Thoracic aorta (tissue), 2 donors: ENCODE measurements around the gene SLC35F1. TPM values are rescaled to one million over a fixed set of nuclear protein-coding genes. Genes with fewer than 3 reads are reported as not detected.

Experiments
- ATAC-seq: fragments of 150-250 bp; one replicate; pipeline ENCODE4 v1.8.0; 2017; ENCODE audit warnings: low read depth; ENCODE audit not compliant: insufficient number of reproducible peaks, low FRiP score
- DNase-seq: peaks from one replicate; pipeline ENCODE4 v3.0.0-alpha.2; 2020; ENCODE audit warnings: low spot score
- H3K27ac ChIP-seq, 2 donors: fragments of 200-600 bp; sonication (generic); 1 replicate in 1 of 2; 2 replicates in 1 of 2; pipeline ENCODE4 v1.5.1; 2016; ENCODE audit warnings: mild to moderate bottlenecking in 2 of 2, moderate library complexity in 2 of 2
- H3K27me3 ChIP-seq: fragments of 200-600 bp; sonication (generic); replicated peaks from 2 replicates; pipeline ENCODE4 v1.6.0; 2016; ENCODE audit warnings: mild to moderate bottlenecking; ENCODE audit not compliant: insufficient read depth
- H3K36me3 ChIP-seq: fragments of 200-600 bp; sonication (generic); one replicate; pipeline ENCODE4 v1.5.1; 2016
- H3K4me1 ChIP-seq, 2 donors: fragments of 200-600 bp; sonication (generic); 1 replicate in 1 of 2; 2 replicates in 1 of 2; pipeline versions ENCODE4 v1.5.1 to v1.6.0; 2016; ENCODE audit warnings: low read depth in 2 of 2, mild to moderate bottlenecking in 1 of 2; ENCODE audit not compliant: control insufficient read depth in 1 of 2
- H3K4me3 ChIP-seq: fragments of 200-600 bp; sonication (generic); 2 replicates; pipeline ENCODE4 v1.5.1; 2016; ENCODE audit warnings: mild to moderate bottlenecking
- H3K9me3 ChIP-seq: fragments of 200-600 bp; sonication (generic); 2 replicates; pipeline ENCODE4 v1.5.1; 2016
- total RNA-seq, 2 donors: library from RNA; depleted of rRNA; stranded (reverse); fragments of >200 nt; gene quantifications; one replicate each; pipeline versions ENCODE4 v1.1.0 to v1.2.3, GENCODE V29; 2016
- TF ChIP-seq, protein P1 (sequence below): fragments of 200-600 bp; sonication (generic); IDR thresholded peaks from one replicate; pipeline ENCODE4 v1.5.1; 2019; ENCODE audit warnings: antibody characterized with exemption

SLC35F1 gene
- total RNA-seq, 2 donors from 2014 or later: 0.81 to 3.0 TPM

DNA sequence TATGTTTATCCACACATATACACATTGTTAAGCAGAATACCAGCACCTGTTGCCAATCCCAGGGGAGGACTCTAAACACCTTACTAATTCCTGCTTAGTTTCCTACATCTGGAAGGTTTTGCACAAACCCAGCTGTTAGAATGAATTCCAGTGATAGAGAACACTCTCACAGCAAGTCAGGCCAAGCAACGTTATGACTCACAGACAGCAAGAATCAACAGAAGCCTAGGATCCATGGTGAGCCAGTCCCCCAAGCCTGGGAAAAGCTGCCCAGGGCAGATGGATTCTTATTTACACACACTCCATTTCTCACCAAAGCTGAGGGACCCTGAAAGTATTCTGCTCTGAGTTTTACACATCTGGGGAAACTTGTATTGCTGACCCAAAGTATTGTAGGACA, 291.7 kb downstream of the SLC35F1 start:
- no peaks in the 10 kb centered on the region for H3K36me3 ChIP-seq
- no peak overlapping the region for H3K27ac ChIP-seq
- TF ChIP-seq, protein P1, sequence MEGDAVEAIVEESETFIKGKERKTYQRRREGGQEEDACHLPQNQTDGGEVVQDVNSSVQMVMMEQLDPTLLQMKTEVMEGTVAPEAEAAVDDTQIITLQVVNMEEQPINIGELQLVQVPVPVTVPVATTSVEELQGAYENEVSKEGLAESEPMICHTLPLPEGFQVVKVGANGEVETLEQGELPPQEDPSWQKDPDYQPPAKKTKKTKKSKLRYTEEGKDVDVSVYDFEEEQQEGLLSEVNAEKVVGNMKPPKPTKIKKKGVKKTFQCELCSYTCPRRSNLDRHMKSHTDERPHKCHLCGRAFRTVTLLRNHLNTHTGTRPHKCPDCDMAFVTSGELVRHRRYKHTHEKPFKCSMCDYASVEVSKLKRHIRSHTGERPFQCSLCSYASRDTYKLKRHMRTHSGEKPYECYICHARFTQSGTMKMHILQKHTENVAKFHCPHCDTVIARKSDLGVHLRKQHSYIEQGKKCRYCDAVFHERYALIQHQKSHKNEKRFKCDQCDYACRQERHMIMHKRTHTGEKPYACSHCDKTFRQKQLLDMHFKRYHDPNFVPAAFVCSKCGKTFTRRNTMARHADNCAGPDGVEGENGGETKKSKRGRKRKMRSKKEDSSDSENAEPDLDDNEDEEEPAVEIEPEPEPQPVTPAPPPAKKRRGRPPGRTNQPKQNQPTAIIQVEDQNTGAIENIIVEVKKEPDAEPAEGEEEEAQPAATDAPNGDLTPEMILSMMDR: no peak
- H3K9me3 ChIP-seq: no peaks in the 10 kb centered on the region
- ATAC-seq: no peak
- H3K4me3 ChIP-seq: no peak overlapping the region
- DNase-seq: no peak
- no peaks in the 10 kb centered on the region for H3K4me1 ChIP-seq
- H3K27me3 ChIP-seq: no peaks in the 10 kb centered on the region

GRCh38 chr6:118200160-118200559, 293.1 kb downstream of the SLC35F1 start:
- no peak for DNase-seq
- Histone ChIP-seq H3K27me3 (no peaks in the 10 kb centered on the region), H3K4me3 (no peak overlapping the region), H3K4me1 (no peaks in the 10 kb centered on the region), H3K36me3 (no peaks in the 10 kb centered on the region), H3K9me3 (no peaks in the 10 kb centered on the region), H3K27ac (no peak overlapping the region)
- no peak for ATAC-seq
- TF ChIP-seq, protein P1: no peak

DNA sequence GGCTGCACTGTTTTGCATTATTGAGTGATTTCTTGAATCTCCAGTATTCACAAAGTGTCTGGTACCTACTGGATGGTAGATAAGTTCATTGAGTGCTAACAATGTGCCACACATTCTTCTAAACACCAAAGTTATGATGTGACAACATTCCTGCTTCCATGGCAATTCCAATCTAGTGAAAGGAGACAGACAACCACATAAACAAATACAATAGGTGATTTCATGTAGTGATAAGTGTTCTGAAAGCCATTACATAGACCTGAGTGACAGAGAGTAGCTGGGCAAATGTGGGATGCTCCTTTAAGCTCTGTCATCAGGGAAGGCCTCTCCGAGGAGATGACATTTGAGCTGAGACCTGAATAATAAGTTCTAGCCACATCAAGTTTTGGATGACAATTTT, 295.5 kb downstream of the SLC35F1 start:
- Histone ChIP-seq H3K27me3 (no peaks in the 10 kb centered on the region), H3K4me1 (no peaks in the 10 kb centered on the region), H3K9me3 (no peaks in the 10 kb centered on the region), H3K4me3 (no peak overlapping the region), H3K36me3 (no peaks in the 10 kb centered on the region), H3K27ac (no peak overlapping the region)
- DNase-seq (no peak), ATAC-seq (no peak)
- TF ChIP-seq, protein P1: no peak

DNA sequence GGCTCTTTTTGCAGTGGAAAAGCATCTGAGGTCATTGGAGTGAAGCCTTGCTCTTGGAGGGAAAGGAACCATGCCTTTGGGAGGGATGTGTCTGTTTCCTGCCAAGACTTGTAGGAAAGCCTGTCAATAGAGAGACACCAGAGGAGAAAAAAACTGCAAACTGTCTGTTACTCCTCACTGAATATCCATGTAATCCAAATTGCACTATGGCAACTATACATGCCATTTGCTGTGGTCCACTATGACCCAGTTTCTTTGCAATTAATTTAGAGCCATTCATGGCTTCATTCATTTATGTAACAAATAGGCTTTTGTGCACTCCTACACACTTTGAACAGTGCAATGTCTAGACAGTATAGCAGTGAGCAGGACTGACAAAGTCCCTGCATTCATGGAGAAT, 296.5 kb downstream of the SLC35F1 start:
- no peak overlapping the region for H3K27ac ChIP-seq
- DNase-seq (no peak), ATAC-seq (no peak)
- H3K4me3 ChIP-seq: no peak overlapping the region
- TF ChIP-seq, protein P1: no peak
- no peaks in the 10 kb centered on the region for H3K27me3 ChIP-seq
- no peaks in the 10 kb centered on the region for H3K9me3 ChIP-seq
- H3K36me3 ChIP-seq: no peaks in the 10 kb centered on the region
- no peaks in the 10 kb centered on the region for H3K4me1 ChIP-seq

DNA sequence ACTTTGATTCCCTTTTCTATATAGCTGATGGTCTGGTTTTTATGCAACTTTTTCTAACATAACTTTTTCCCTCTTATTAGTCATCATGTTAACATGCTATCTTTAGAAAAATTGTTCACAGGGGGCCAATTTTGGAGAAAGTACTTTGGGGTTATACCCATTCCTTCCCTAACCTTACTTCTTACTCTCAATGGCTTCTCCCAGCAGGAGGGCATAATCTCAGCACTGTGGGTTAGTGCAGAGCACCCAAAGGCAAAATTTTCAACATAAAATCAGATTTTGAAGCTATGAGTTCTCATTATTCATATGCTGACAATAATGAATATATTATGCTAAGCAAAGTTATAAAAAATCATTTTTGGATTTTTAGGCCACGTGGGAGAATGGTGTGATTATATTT, 299.2 kb downstream of the SLC35F1 start:
- Histone ChIP-seq H3K27me3 (no peaks in the 10 kb centered on the region), H3K4me3 (no peak overlapping the region), H3K4me1 (no peaks in the 10 kb centered on the region), H3K9me3 (no peaks in the 10 kb centered on the region), H3K27ac (no peak overlapping the region), H3K36me3 (no peaks in the 10 kb centered on the region)
- TF ChIP-seq, protein P1: no peak
- no peak for DNase-seq
- no peak for ATAC-seq
